Stimulated activated CD4-positive, alpha-beta T cell treated with anti-CD3 and anti-CD28 coated beads, Interleukin-4, amount 100 ng/mL, for 4 hours (primary cell): ENCODE results near the gene COL6A2.
"Not testable (repeated sequence)": the region's sequence is repeated elsewhere in the genome, so short reads cannot be mapped to it uniquely, and the experiment has no call there.

Experiments
- DNase-seq, 2 experiments: peaks; one replicate each; pipeline ENCODE4 v3.0.0-alpha.2; 2020

COL6A2 gene

GRCh38 chr21:46080171-46081021, 17.5 kb upstream of the COL6A2 start:
- no peak for DNase-seq

GRCh38 chr21:46081022-46081861, 16.7 kb upstream of the COL6A2 start:
- no peak for DNase-seq

- no peak for DNase-seq
These were observed 15.8 kb upstream of the COL6A2 start for GRCh38 chr21:46081862-46082712.

GRCh38 chr21:46082713-46082962, 15.3 kb upstream of the COL6A2 start:
- no peak for DNase-seq

DNA sequence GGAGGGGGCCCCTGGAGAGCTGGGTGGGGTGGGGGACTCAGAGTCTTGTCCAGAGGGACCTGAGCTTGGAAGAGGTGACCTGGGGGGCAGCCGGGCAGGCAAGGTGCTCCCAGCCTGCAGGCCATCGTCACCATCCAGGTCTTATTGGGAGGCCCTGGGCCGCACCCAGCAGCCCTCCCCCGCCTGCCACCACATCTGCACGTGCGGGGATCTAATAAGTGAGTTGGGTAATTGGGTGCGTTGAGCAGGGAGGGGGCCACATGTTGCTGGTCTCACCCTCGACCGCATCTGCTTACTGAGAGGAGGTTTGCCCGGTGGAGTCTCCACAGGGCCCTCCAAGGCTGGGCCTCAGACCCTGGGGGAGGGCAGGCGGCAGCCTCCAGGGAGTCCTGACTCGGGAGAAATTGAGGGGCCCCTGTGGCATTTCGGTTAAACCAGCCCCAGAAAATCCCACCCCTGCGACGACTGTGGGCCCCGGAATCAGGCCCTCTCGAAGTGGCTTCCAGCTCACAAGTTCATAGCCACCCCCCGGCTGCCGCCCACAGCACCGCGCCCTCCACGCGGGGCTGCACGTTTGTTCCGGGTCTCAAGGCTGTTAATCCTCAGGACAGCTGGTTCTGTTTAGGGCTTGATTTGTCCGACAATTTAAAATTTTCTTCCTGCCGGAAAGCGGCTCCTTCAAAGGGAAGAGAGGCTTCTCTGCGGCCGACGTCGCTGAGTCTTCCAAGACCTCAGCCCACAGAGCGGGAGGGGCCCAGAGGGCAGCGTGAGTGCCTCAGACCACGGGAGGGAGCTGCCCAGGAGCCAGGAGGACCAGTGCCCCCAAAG, 14.7 kb upstream of the COL6A2 start:
- no peak for DNase-seq

- DNase-seq: no peak
These were observed 13.9 kb upstream of the COL6A2 start for GRCh38 chr21:46083791-46084561.

DNA sequence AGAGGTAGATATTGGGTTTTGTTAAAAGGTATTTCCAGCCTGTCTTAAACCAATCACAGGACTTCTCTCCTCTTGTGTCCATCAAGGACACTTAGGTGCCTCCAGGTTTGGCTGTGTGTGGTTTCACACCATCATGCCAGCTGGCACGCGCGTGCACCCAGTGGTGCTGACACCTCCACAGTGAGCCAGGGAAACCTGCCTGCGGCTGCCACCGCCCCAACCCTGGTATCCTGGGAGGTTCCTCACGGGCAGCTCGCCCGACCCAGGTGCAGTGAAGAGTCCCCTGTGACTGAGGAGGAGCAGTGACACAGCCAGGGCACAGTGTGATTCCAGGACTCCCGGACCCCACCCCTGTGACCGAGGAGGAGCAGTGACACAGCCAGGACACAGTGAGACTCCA, 13.2 kb upstream of the COL6A2 start:
- no peak for DNase-seq

- DNase-seq: not testable (repeated sequence)
These were observed 12.7 kb upstream of the COL6A2 start for GRCh38 chr21:46085259-46085658.

DNA sequence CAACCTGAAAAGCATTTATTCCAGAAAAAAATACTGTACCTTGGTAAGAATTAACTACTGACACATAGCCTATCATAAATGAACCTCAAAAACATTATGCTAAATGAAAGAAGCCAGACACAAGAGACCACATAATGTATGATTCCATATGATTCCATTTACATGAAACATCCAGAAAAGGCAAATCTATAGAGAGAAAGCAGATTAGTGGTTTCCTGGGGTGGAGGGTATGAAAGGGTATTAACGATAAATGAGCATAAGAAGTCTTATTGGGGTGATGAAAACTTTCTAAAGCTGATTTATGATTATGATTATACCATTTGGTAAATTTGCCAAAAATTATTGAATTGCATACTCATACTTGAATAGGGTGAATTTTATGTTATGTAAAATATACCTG, 10.3 kb upstream of the COL6A2 start:
- DNase-seq: no peak

- DNase-seq: no peak
These were observed 9.7 kb upstream of the COL6A2 start for GRCh38 chr21:46088189-46088588.

DNA sequence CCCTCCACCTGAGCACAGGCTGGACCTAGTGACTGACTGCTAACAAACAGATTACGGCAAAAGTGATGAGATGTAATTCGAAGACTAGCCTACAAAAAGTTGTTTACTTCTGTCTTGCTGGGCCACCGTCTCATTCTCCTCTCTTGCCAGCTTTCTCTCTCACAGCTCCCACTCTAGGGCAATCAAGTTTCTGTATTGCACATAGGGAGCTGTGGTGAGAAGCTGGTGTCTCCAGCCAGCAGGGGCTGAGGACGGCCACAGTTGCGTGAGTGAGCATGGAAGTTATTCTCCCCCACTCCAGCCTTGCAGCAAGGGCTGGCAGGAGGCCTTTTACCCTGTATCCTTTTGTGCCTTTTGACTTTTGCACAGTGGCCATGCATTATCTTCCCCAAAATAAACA, 8.6 kb upstream of the COL6A2 start:
- DNase-seq: no peak

GRCh38 chr21:46091118-46091517, 6.8 kb upstream of the COL6A2 start:
- DNase-seq: no peak

DNA sequence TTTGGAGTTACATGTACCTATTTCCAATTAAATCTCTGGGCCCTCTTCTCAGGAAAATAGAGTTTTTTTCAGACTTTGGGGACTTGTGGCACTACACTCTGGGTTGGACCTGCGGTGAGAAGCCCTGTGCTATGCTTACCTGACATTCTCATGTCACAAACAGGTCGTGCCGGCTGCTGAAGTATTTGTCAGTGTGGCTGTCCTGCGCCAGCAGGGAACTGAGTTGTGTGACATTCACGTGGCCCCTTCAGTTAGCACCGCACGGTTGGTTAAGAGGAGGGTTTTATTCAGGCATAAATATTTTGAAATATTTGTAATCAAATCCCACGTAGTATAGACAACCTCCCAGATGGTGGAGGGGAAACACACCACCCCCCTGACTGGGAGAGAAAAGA, 6.3 kb upstream of the COL6A2 start:
- DNase-seq: no peak

DNA sequence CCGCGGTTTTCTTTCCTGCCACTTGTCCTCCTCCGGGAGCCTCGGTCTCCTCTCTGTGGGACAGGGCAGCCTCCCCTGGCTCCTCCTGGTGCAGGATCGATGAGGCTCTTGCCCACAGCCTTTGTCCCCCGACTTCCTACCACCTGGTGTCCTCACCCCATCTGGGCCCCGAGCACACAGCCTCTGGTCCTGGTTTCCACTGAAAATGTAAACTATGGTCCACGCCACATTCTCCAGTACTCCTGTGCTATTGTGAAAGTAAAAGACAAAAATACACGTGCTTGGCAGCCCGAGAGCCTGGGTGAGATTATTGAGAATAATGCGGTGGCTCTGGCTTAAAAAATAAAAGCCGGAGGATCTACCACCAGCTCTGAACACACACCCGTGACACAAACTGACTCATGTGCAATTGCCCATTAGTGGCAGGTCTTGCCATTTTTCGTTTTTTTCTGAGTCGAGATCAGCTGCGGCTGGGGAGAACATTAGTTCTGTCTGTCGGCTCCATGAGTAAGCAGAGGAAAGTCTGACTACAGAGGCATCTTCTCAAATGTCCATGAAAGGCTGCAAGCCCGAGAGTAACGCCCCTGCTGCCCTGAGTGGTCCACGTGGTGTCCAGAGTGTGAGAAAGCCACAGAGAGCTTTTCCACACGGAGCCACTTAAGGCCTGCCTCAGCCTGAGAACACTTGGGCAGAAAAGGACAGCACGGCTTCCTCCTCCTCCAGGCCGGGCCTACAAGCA, 5.7 kb upstream of the COL6A2 start:
- no peak for DNase-seq

DNA sequence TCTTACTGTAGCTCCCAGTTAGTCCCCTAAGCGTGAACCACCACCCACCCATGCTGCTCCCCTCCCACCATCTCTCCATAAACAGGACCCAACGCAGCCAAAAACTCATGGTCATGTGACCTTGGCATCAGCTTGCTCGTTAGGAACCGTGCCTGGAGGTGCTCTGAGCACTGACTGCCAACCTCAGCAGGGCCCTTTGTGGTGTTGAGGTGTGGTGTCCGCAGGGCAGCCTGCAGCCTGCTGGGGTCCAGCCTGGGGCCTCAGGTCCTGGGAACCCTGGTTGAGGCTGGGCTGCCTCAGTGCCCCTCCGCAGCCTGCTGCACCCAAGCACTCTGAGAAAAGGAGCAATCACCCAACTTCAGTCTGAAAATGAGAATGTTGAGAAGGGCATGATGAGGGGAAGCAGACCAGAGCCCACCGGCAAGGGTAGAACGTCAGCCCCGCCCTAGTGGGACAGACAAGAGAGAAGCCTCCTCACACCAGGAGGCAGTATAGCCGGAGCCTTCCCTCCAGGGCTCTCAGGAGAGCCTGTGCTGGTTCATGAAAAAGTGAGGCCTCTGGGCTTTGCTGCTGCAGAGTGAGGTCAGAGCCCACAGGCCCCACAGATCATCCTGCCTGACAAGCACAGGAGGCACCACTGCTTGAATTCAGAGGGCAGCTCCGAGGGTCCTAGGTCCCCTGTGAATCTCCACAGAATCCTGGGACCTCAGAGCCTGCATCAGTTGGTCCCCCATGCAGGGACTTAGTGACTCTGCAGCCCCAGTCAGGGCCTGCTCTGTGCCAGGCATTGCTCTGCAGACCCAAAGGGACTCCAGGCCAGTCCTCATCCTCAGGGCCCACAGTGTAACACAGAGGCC, 4.9 kb upstream of the COL6A2 start:
- DNase-seq: no peak

DNA sequence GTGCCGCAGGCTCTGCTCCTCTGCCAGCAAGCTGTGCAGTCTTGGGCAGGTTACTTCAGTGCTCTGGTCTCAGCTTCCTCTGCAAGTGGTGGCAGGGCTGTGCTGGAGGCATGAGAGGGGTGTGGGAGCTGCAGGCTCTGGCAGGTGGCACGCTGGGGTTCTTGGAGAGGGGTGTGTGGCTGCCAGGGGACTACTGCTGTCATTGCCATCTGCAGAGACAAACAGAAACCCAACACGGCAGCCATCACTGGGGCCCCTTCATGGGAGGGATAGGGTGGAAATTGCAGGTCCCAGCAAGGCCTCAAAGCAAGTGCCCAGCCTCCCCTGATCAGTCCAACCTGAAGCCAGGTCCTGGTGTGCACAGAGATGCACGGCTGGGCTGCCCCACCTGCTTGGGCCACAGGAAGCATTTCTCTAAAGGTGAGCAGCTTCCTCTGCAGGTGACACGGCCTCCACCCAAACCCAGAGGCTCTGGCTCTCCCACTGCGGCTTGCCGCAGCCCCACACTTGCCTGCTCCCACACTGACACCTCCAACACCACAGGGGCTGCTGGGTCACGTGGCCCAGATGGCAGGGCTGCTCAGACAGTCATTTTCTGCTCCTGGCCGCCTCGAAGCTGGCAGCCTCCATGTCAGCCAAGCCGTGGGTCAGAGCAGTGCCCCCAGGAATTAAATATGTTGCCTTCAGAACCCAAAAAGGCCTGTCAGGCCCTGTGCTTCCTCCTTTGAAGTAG, 4.1 kb upstream of the COL6A2 start:
- no peak for DNase-seq

GRCh38 chr21:46094401-46095082, 3.4 kb upstream of the COL6A2 start:
- no peak for DNase-seq

- DNase-seq: no peak
These were observed 2.7 kb upstream of the COL6A2 start for GRCh38 chr21:46095083-46095719.
